H1 (cell line): ENCODE measurements around the gene LMX1B. TPM values are rescaled to one million over a fixed set of nuclear protein-coding genes. Genes with fewer than 3 reads are reported as not detected.

ENCODE experiments used
- CTCF ChIA-PET: fragments of 300-600 bp; sonication (Branson Sonifier 250); formaldehyde crosslinking; loops from one replicate; lab custom pipeline; 2021; ENCODE audit not compliant: partially characterized antibody; lab: Charles Lee
- POLR2A ChIA-PET: fragments of 300-600 bp; sonication (Branson Sonifier 250); formaldehyde crosslinking; loops from one replicate; lab custom pipeline; 2021; ENCODE audit warnings: inconsistent platforms; ENCODE audit not compliant: partially characterized antibody; lab: Charles Lee
- DNase-seq, 2 experiments: peaks; one replicate each; pipeline versions ENCODE4 v3.0.0 to v3.0.0-alpha.2; 2010 to 2022; ENCODE audit warnings: low spot score in 2 of 2, low read depth in 1 of 2, mixed read lengths in 1 of 2
- FAIRE-seq: peaks from 2 replicates; lab custom pipeline; 2011; peaks lifted over from hg19 to GRCh38; lab: Jason Lieb, UNC
- H2AFZ ChIP-seq: 2 replicates; pipeline ENCODE4 v1.8.1; 2012; ENCODE audit warnings: low read length, inconsistent platforms
- H2AK5ac ChIP-seq: 2 replicates; pipeline ENCODE4 v1.6.1; 2013; ENCODE audit warnings: low read depth, low read length
- H2BK120ac ChIP-seq: replicated peaks from 2 replicates; pipeline ENCODE3; 2013; ENCODE audit warnings: low read depth, low read length, inconsistent platforms
- H2BK12ac ChIP-seq: 2 replicates; pipeline ENCODE4 v1.6.1; 2013; ENCODE audit warnings: low read depth, low read length
- H2BK15ac ChIP-seq: 2 replicates; pipeline ENCODE4 v1.6.1; 2013; ENCODE audit warnings: low read length
- H2BK20ac ChIP-seq: 2 replicates; pipeline ENCODE4 v1.6.1; 2013; ENCODE audit warnings: low read length
- H2BK5ac ChIP-seq: 2 replicates; pipeline ENCODE4 v1.6.1; 2013; ENCODE audit warnings: low read depth, low read length
- H3K14ac ChIP-seq: 2 replicates; pipeline ENCODE4 v1.6.1; 2013; ENCODE audit warnings: inconsistent platforms; ENCODE audit not compliant: insufficient read length
- H3K18ac ChIP-seq: 2 replicates; pipeline ENCODE4 v1.6.1; 2013; ENCODE audit warnings: low read length; ENCODE audit errors: extremely low read depth
- H3K23ac ChIP-seq: 2 replicates; pipeline ENCODE4 v1.6.1; 2013; ENCODE audit warnings: inconsistent platforms; ENCODE audit not compliant: insufficient read length
- H3K23me2 ChIP-seq: 2 replicates; pipeline ENCODE4 v1.6.1; 2013; ENCODE audit warnings: low read depth, low read length
- H3K27ac ChIP-seq: 2 replicates; pipeline ENCODE4 v1.6.1; 2011; ENCODE audit warnings: low read depth, low read length, inconsistent platforms
- H3K27me3 ChIP-seq, 4 experiments: replicated peaks in 1 of 4; 1 replicate in 1 of 4; 2 replicates in 3 of 4; pipeline versions ENCODE4 v1.6.1 to v1.8.1; 2011 to 2013; ENCODE audit warnings: low read length in 3 of 4, mild to moderate bottlenecking in 3 of 4, inconsistent platforms in 2 of 4, mixed read lengths in 2 of 4, moderate library complexity in 1 of 4; ENCODE audit not compliant: control insufficient read depth in 3 of 4, insufficient read depth in 3 of 4; ENCODE audit errors: extremely low read depth in 1 of 4
- H3K36me3 ChIP-seq, 4 experiments: 2 replicates each; pipeline versions ENCODE4 v1.6.1 to v1.8.1; 2011 to 2013; ENCODE audit warnings: mild to moderate bottlenecking in 4 of 4, low read length in 3 of 4, moderate library complexity in 2 of 4, control low read depth in 1 of 4, inconsistent platforms in 1 of 4; ENCODE audit not compliant: insufficient read depth in 4 of 4, control insufficient read depth in 2 of 4
- H3K4ac ChIP-seq: replicated peaks from 2 replicates; pipeline ENCODE3; 2013; ENCODE audit warnings: low read length, low read depth, mixed read lengths, inconsistent platforms; ENCODE audit not compliant: insufficient read length
- H3K4me1 ChIP-seq, 4 experiments: replicated peaks in 1 of 4; 1 replicate in 1 of 4; 2 replicates in 3 of 4; pipeline versions ENCODE4 v1.6.1 to v1.8.1; 2011 to 2013; ENCODE audit warnings: low read length in 3 of 4, inconsistent platforms in 2 of 4, mixed read lengths in 1 of 4; ENCODE audit not compliant: insufficient read depth in 4 of 4, control insufficient read depth in 3 of 4
- H3K4me2 ChIP-seq, 2 experiments: 2 replicates each; pipeline versions ENCODE4 v1.6.1 to v1.8.1; 2011 to 2013; ENCODE audit warnings: low read depth in 2 of 2, low read length in 2 of 2, control low read depth in 1 of 2, inconsistent platforms in 1 of 2, mild to moderate bottlenecking in 1 of 2; ENCODE audit not compliant: insufficient read depth in 1 of 2
- H3K4me3 ChIP-seq, 4 experiments: fragments of 200-600, 300-600 bp in 1 of 4; sonication (generic), shearing (Covaris generic), sonication (Bioruptor Twin) in 1 of 4; 2 replicates each; pipeline versions ENCODE4 v1.5.1 to v1.8.1; 2011 to 2016; ENCODE audit warnings: low read length in 4 of 4, low read depth in 3 of 4, control low read depth in 2 of 4, inconsistent platforms in 2 of 4, mild to moderate bottlenecking in 2 of 4, mixed read lengths in 1 of 4, moderate library complexity in 1 of 4; ENCODE audit not compliant: insufficient read depth in 2 of 4; ENCODE audit errors: extremely low read depth in 1 of 4
- H3K56ac ChIP-seq: replicated peaks from 2 replicates; pipeline ENCODE3; 2013; ENCODE audit warnings: low read depth, mild to moderate bottlenecking, mixed read lengths, low read length, inconsistent platforms; ENCODE audit not compliant: insufficient read length
- H3K79me1 ChIP-seq: 2 replicates; pipeline ENCODE4 v1.6.1; 2013; ENCODE audit warnings: low read depth, low read length, control low read depth
- H3K79me2 ChIP-seq, 2 experiments: 2 replicates each; pipeline versions ENCODE4 v1.6.1 to v1.8.1; 2012 to 2013; ENCODE audit warnings: low read length in 2 of 2, mild to moderate bottlenecking in 2 of 2, inconsistent platforms in 1 of 2; ENCODE audit not compliant: insufficient read depth in 2 of 2, control insufficient read depth in 1 of 2
- H3K9ac ChIP-seq, 4 experiments: replicated peaks in 1 of 4; 1 replicate in 1 of 4; 2 replicates in 3 of 4; pipeline versions ENCODE4 v1.6.1 to v1.8.1; 2011 to 2013; ENCODE audit warnings: low read depth in 3 of 4, low read length in 3 of 4, control low read depth in 2 of 4, mild to moderate bottlenecking in 2 of 4, moderate library complexity in 2 of 4, inconsistent platforms in 1 of 4; ENCODE audit errors: extremely low read depth in 1 of 4
- H3K9me3 ChIP-seq, 2 experiments: 2 replicates each; pipeline versions ENCODE4 v1.6.1 to v1.8.1; 2012 to 2013; ENCODE audit warnings: mild to moderate bottlenecking in 2 of 2, moderate library complexity in 2 of 2, control low read depth in 1 of 2, inconsistent platforms in 1 of 2, low read depth in 1 of 2, low read length in 1 of 2, mixed read lengths in 1 of 2; ENCODE audit not compliant: insufficient read depth in 2 of 2
- H4K20me1 ChIP-seq, 2 experiments: replicated peaks in 1 of 2; 2 replicates each; pipeline versions ENCODE3 to v1.8.1; 2011 to 2013; ENCODE audit warnings: inconsistent platforms in 2 of 2, low read length in 2 of 2, mild to moderate bottlenecking in 1 of 2; ENCODE audit not compliant: insufficient read depth in 2 of 2, control insufficient read depth in 1 of 2
- H4K5ac ChIP-seq: 2 replicates; pipeline ENCODE4 v1.6.1; 2013; ENCODE audit warnings: low read length, low read depth, mixed read lengths, inconsistent platforms; ENCODE audit not compliant: insufficient read length
- H4K8ac ChIP-seq: 2 replicates; pipeline ENCODE4 v1.8.0; 2013; ENCODE audit warnings: mild to moderate bottlenecking, moderate library complexity, low read length, inconsistent platforms; ENCODE audit not compliant: insufficient read depth; ENCODE audit errors: extremely low read depth
- H4K91ac ChIP-seq: replicated peaks from 2 replicates; pipeline ENCODE3; 2013; ENCODE audit warnings: low read length, mixed read lengths, inconsistent platforms; ENCODE audit not compliant: insufficient read length
- BACH1 ChIP-seq: IDR thresholded peaks from 2 replicates; pipeline ENCODE4 v1.6.1; 2012; ENCODE audit warnings: low read length, improper control_type of control experiment
- EGR1 ChIP-seq: IDR thresholded peaks from 2 replicates; pipeline ENCODE4 v1.6.1; 2011; ENCODE audit warnings: low read depth, low read length, borderline replicate concordance
- GABPA ChIP-seq: IDR thresholded peaks from 2 replicates; pipeline ENCODE4 v1.6.1; 2011; ENCODE audit warnings: mild to moderate bottlenecking, low read length, moderate library complexity, borderline replicate concordance; ENCODE audit not compliant: insufficient read depth
- GTF2F1 ChIP-seq: IDR thresholded peaks from 2 replicates; pipeline ENCODE4 v1.6.1; 2012; ENCODE audit warnings: low read depth, low read length, improper control_type of control experiment, borderline replicate concordance
- HDAC2 ChIP-seq, 2 experiments: fragments of 300-600 bp in 1 of 2; sonication (generic) in 1 of 2; IDR thresholded peaks; 2 replicates each; pipeline ENCODE4 v1.6.1; 2011 to 2012; ENCODE audit warnings: low read depth in 2 of 2, low read length in 2 of 2, mild to moderate bottlenecking in 2 of 2, moderate library complexity in 2 of 2, borderline replicate concordance in 1 of 2, inconsistent platforms in 1 of 2
- PHF8 ChIP-seq: fragments of 200-600 bp; sonication (generic); conservative IDR thresholded peaks from 2 replicates; pipeline ENCODE4 v1.7.1; 2012; ENCODE audit warnings: low read depth, mild to moderate bottlenecking, inconsistent platforms, low read length, moderate library complexity
- POU5F1 ChIP-seq: IDR thresholded peaks from 2 replicates; pipeline ENCODE4 v1.6.1; 2011; ENCODE audit warnings: low read depth, mild to moderate bottlenecking, low read length, moderate library complexity
- RFX5 ChIP-seq: IDR thresholded peaks from 2 replicates; pipeline ENCODE4 v1.6.1; 2011; ENCODE audit warnings: low read depth, low read length, improper control_type of control experiment, borderline replicate concordance
- SAP30 ChIP-seq: fragments of 300-600 bp; sonication (generic); IDR thresholded peaks from 2 replicates; pipeline ENCODE4 v1.7.1; 2012; ENCODE audit warnings: low read length, moderate library complexity, mild to moderate bottlenecking, inconsistent platforms; ENCODE audit not compliant: insufficient read depth, insufficient replicate concordance
- SIRT6 ChIP-seq: IDR thresholded peaks from one replicate; pipeline ENCODE4 v1.7.1; 2012; ENCODE audit warnings: low read length, inconsistent platforms
- SP2 ChIP-seq: IDR thresholded peaks from 2 replicates; pipeline ENCODE4 v1.6.1; 2012; ENCODE audit warnings: mild to moderate bottlenecking, low read length, inconsistent platforms
- TBP ChIP-seq: IDR thresholded peaks from 2 replicates; pipeline ENCODE4 v1.6.1; 2011; ENCODE audit warnings: low read depth, low read length, improper control_type of control experiment
- TCF12 ChIP-seq: IDR thresholded peaks from 2 replicates; pipeline ENCODE4 v1.6.1; 2011; ENCODE audit warnings: low read depth, mild to moderate bottlenecking, low read length
- WGBS, 2 experiments: shearing (Covaris generic) in 1 of 2; methylation state at CpG; one replicate each; pipeline versions ENCODE4 v1.1.6 to v1.1.7; 2013 to 2015; ENCODE audit warnings: low lambda C conversion rate in 2 of 2, mixed read lengths in 2 of 2, inconsistent platforms in 1 of 2, low coverage in 1 of 2, missing lambda C conversion rate in 1 of 2; ENCODE audit not compliant: insufficient replicate concordance in 2 of 2, insufficient coverage in 1 of 2, insufficient read length in 1 of 2; ENCODE audit errors: extremely low coverage in 1 of 2, missing lambda C conversion rate in 1 of 2; 5-methylcytosine and 5-hydroxymethylcytosine counted together
- polyA plus RNA-seq, 7 experiments: library from polyadenylated mRNA; depleted of rRNA in 3 of 7; stranded (reverse) in 5 of 7; unstranded in 2 of 7; fragments of >200 nt in 5 of 7; fragments of 200-250 nt in 2 of 7; gene quantifications; 1 replicate in 5 of 7; 2 replicates in 1 of 7; 4 replicates in 1 of 7; pipeline versions ENCODE4 v1.2.1 to v1.2.3, GENCODE V29; 2011 to 2013; ENCODE audit warnings: missing spikeins in 2 of 7, mixed read lengths in 2 of 7
- total RNA-seq: library from RNA; stranded (reverse); fragmentation: NEBNext Ultra II Directional; extraction: Animal tissue kit (Norgen Biotek cat#: 25700); gene quantifications from 2 replicates; pipeline ENCODE4 v1.2.1, GENCODE V29; 2021
- TF ChIP-seq, protein P1 (sequence below): IDR thresholded peaks from 2 replicates; pipeline ENCODE4 v1.6.1; 2011; ENCODE audit warnings: low read length, improper control_type of control experiment

The LMX1B gene
- total and polyA plus RNA-seq, 2 of the 8 experiments (the other 6 are each of a cell fraction or from before 2014, with no cell fraction given): 0.09 to 0.37 TPM

- Histone ChIP-seq H3K4me1 (no peaks in the 10 kb centered on the region), H2AFZ (no peak overlapping the region), H3K27me3 (no peaks in the 10 kb centered on the region; a peak in 1 of 7 replicates), H2AK5ac (no peak overlapping the region), H3K9ac (no peak overlapping the region), H3K36me3 (no peaks in the 10 kb centered on the region), H3K56ac (no peak overlapping the region), H4K91ac (no peak overlapping the region), H3K23ac (no peak overlapping the region), H4K8ac (no peak overlapping the region), H2BK120ac (no peak overlapping the region), H3K79me1 (no peaks in the 10 kb centered on the region), H4K5ac (no peak overlapping the region), H3K79me2 (no peaks in the 10 kb centered on the region), H2BK12ac (no peak overlapping the region), H2BK5ac (no peak overlapping the region), H3K4me2 (no peak overlapping the region), H2BK20ac (no peak overlapping the region), H3K14ac (no peak overlapping the region), H3K9me3 (no peaks in the 10 kb centered on the region), H3K18ac (no peak overlapping the region), H3K27ac (no peak overlapping the region), H3K4ac (no peak overlapping the region), H3K23me2 (no peaks in the 10 kb centered on the region), H3K4me3 (no peak overlapping the region), H4K20me1 (no peaks in the 10 kb centered on the region), H2BK15ac (no peak overlapping the region)
- POLR2A ChIA-PET: no interaction called here
- TF ChIP-seq RFX5 (no peak), TCF12 (no peak), EGR1 (no peak), SIRT6 (no peak), HDAC2 (IDR thresholded peaks at IDR 0.05; ENCODE audit: borderline replicate concordance in 1 of 2, low read depth in 2 of 2, low read length in 2 of 2) (no peak), GABPA (no peak), PHF8 (no peak), SAP30 (no peak), BACH1 (no peak), POU5F1 (no peak), GTF2F1 (no peak), TBP (no peak), SP2 (no peak)
- TF ChIP-seq, protein P1, sequence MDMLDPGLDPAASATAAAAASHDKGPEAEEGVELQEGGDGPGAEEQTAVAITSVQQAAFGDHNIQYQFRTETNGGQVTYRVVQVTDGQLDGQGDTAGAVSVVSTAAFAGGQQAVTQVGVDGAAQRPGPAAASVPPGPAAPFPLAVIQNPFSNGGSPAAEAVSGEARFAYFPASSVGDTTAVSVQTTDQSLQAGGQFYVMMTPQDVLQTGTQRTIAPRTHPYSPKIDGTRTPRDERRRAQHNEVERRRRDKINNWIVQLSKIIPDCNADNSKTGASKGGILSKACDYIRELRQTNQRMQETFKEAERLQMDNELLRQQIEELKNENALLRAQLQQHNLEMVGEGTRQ: no peak
- CTCF ChIA-PET: interaction anchor here (1.1 to 1.6 kb wide), 2 partner anchors 82 to 96 kb away, joined by 3 to 5 read pairs; no protein-coding TSS in a partner anchor
- DNase-seq: no peak
- no peak for FAIRE-seq
- WGBS, 2 experiments: 91% methylated on average over 2 of the region's 2 CpGs; no CpG with 5 or more reads in 1 of the 2 experiments
Measured at GRCh38 chr9:126595982-126596381, 17.7 kb upstream of the LMX1B start.
